AML-193 (cell line): ENCODE results near the gene HABP4.

Experiments used
- DNase-seq, 2 experiments: peaks; one replicate each; lab custom pipeline; 2025; lab: John Stamatoyannopoulos, UW

HABP4 gene

GRCh38 chr9:96523374-96523773 is 73.4 kb downstream of the HABP4 start:
- DNase-seq, result no peak

- no peak for DNase-seq
These were observed 74.1 kb downstream of the HABP4 start for GRCh38 chr9:96524045-96524444.

- no peak for DNase-seq
These were observed 74.8 kb downstream of the HABP4 start for GRCh38 chr9:96524764-96525163.

GRCh38 chr9:96532173-96532572 is 82.2 kb downstream of the HABP4 start:
- no peak for DNase-seq

- DNase-seq, result no peak
These were observed 90.1 kb downstream of the HABP4 start for GRCh38 chr9:96540106-96540505.
